ENCODE measurements around the gene VSIG2.

GRCh38 chr11:124791626-124792341 lies 39.7 kb upstream of the VSIG2 start:
- TF ChIP-seq, protein P1, sequence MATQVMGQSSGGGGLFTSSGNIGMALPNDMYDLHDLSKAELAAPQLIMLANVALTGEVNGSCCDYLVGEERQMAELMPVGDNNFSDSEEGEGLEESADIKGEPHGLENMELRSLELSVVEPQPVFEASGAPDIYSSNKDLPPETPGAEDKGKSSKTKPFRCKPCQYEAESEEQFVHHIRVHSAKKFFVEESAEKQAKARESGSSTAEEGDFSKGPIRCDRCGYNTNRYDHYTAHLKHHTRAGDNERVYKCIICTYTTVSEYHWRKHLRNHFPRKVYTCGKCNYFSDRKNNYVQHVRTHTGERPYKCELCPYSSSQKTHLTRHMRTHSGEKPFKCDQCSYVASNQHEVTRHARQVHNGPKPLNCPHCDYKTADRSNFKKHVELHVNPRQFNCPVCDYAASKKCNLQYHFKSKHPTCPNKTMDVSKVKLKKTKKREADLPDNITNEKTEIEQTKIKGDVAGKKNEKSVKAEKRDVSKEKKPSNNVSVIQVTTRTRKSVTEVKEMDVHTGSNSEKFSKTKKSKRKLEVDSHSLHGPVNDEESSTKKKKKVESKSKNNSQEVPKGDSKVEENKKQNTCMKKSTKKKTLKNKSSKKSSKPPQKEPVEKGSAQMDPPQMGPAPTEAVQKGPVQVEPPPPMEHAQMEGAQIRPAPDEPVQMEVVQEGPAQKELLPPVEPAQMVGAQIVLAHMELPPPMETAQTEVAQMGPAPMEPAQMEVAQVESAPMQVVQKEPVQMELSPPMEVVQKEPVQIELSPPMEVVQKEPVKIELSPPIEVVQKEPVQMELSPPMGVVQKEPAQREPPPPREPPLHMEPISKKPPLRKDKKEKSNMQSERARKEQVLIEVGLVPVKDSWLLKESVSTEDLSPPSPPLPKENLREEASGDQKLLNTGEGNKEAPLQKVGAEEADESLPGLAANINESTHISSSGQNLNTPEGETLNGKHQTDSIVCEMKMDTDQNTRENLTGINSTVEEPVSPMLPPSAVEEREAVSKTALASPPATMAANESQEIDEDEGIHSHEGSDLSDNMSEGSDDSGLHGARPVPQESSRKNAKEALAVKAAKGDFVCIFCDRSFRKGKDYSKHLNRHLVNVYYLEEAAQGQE (IDR thresholded peaks at IDR 0.05; ENCODE audit: insufficient replicate concordance, low read depth), result no peak
- TF ChIP-seq CTCF (IDR thresholded peaks at IDR 0.05; ENCODE audit: insufficient read depth, low read length), result no peak
- no peak for TF ChIP-seq POLR2AphosphoS5 (IDR thresholded peaks at IDR 0.05; ENCODE audit: low read depth)
- no peak for TF ChIP-seq GABPA (IDR thresholded peaks at IDR 0.05; ENCODE audit: low read depth)
- no peak for TF ChIP-seq SPI1 (IDR thresholded peaks at IDR 0.05; ENCODE audit: borderline replicate concordance, low read depth)

Measured in HL-60 (cell line).